HG02623 (cell line): ENCODE results near the gene IGSF9.
"Not testable (repeated sequence)": the region's sequence is repeated elsewhere in the genome, so short reads cannot be mapped to it uniquely, and the experiment has no call there.

Experiments used
- ATAC-seq: cut with Tn5 transposase; IDR thresholded peaks from one replicate; pipeline ENCODE4 v1.9.1; 2021; ENCODE audit warnings: moderate library complexity; ENCODE audit not compliant: unreplicated experiment

Gene IGSF9

GRCh38 chr1:159900086-159900680, 45.2 kb downstream of the IGSF9 start, which contains the start of gene CFAP45:
Gene CFAP45, minus strand, starts transcription at chr1:159900165. Its CDS starts 67 bp downstream, at chr1:159900098.
- ATAC-seq = no peak

- ATAC-seq = not testable (repeated sequence)
These were observed 45.8 kb downstream of the IGSF9 start for GRCh38 chr1:159899634-159900033.

GRCh38 chr1:159898527-159898926, 46.9 kb downstream of the IGSF9 start:
- ATAC-seq = no peak

GRCh38 chr1:159897962-159898361, 47.5 kb downstream of the IGSF9 start:
- ATAC-seq = no peak

- no peak for ATAC-seq
These were observed 48.9 kb downstream of the IGSF9 start for GRCh38 chr1:159896546-159896930.

GRCh38 chr1:159895836-159896545, 49.4 kb downstream of the IGSF9 start:
- ATAC-seq = no peak

GRCh38 chr1:159895286-159895685, 50.1 kb downstream of the IGSF9 start:
- no peak for ATAC-seq

GRCh38 chr1:159892944-159893343, 52.5 kb downstream of the IGSF9 start:
- ATAC-seq = no peak

- ATAC-seq = peak; percentile 66
These were observed 53.9 kb downstream of the IGSF9 start for GRCh38 chr1:159891275-159892157.

GRCh38 chr1:159890390-159890789, 55.0 kb downstream of the IGSF9 start:
- ATAC-seq = no peak

- peak; percentile 93 for ATAC-seq
These were observed 55.6 kb downstream of the IGSF9 start for GRCh38 chr1:159889821-159890252.

GRCh38 chr1:159889202-159889601, 56.2 kb downstream of the IGSF9 start:
- ATAC-seq = no peak

- ATAC-seq = no peak
These were observed 61.1 kb downstream of the IGSF9 start for GRCh38 chr1:159884296-159884695.

- no peak for ATAC-seq
These were observed 62.3 kb downstream of the IGSF9 start for GRCh38 chr1:159883134-159883533.

- no peak for ATAC-seq
These were observed 62.9 kb downstream of the IGSF9 start for GRCh38 chr1:159882527-159882862.

- no peak for ATAC-seq
These were observed 63.5 kb downstream of the IGSF9 start for GRCh38 chr1:159881622-159882526.

GRCh38 chr1:159880430-159880829, 65.0 kb downstream of the IGSF9 start:
- no peak for ATAC-seq

- ATAC-seq = no peak
These were observed 65.4 kb downstream of the IGSF9 start for GRCh38 chr1:159879977-159880376.

GRCh38 chr1:159879136-159879535, 66.3 kb downstream of the IGSF9 start:
- no peak for ATAC-seq

- no peak for ATAC-seq
These were observed 67.5 kb downstream of the IGSF9 start for GRCh38 chr1:159877695-159878444.
